Spinal cord (tissue), 10 donors: ENCODE results near the gene MRPL12. TPM values are rescaled to one million over a fixed set of nuclear protein-coding genes. Genes with fewer than 3 reads are reported as not detected.

ENCODE experiments used
- DNase-seq, 6 donors: peaks; one replicate each; pipeline versions ENCODE4 v3.0.0 to v3.0.0-alpha.2; 2013 to 2015; ENCODE audit warnings: low spot score in 6 of 6, low read depth in 4 of 6
- H3K27ac ChIP-seq: one replicate; pipeline ENCODE4 v1.5.1; 2013; ENCODE audit warnings: low read depth, low read length, control low read depth
- H3K27me3 ChIP-seq: one replicate; pipeline ENCODE4 v1.6.1; 2013; ENCODE audit warnings: low read length; ENCODE audit not compliant: control insufficient read depth, insufficient read depth
- H3K36me3 ChIP-seq: one replicate; pipeline ENCODE4 v1.6.1; 2013; ENCODE audit warnings: low read length; ENCODE audit not compliant: control insufficient read depth, insufficient read depth
- H3K4me1 ChIP-seq: one replicate; pipeline ENCODE4 v1.6.1; 2013; ENCODE audit warnings: low read length; ENCODE audit not compliant: control insufficient read depth, insufficient read depth
- H3K4me3 ChIP-seq: one replicate; pipeline ENCODE4 v1.5.1; 2013; ENCODE audit warnings: low read depth, low read length, control low read depth
- H3K9me3 ChIP-seq: one replicate; pipeline ENCODE4 v1.6.1; 2013; ENCODE audit warnings: low read length; ENCODE audit not compliant: control insufficient read depth, insufficient read depth
- WGBS: methylation state at CpG from one replicate; pipeline ENCODE4 v1.1.5; 2013; ENCODE audit warnings: missing lambda C conversion rate; ENCODE audit not compliant: insufficient coverage; 5-methylcytosine and 5-hydroxymethylcytosine counted together
- polyA plus RNA-seq, 2 donors: library from polyadenylated mRNA; unstranded; fragments of 120-200 nt; gene quantifications; one replicate each; pipeline ENCODE4 v1.2.1, GENCODE V29; 2013; ENCODE audit not compliant: insufficient read length in 2 of 2
- total RNA-seq, 2 donors: library from RNA; depleted of rRNA in 1 of 2; stranded (reverse); fragments of 120-200 nt in 1 of 2; fragments of >200 nt in 1 of 2; gene quantifications; one replicate each; pipeline versions ENCODE4 v1.2.3 to v1.2.4, GENCODE V29; 2013 to 2014
- donor health status: healthy.

The MRPL12 gene
- total and polyA plus RNA-seq, 4 donors, result 9.2 to 76.0 (median 42.6) TPM

DNA sequence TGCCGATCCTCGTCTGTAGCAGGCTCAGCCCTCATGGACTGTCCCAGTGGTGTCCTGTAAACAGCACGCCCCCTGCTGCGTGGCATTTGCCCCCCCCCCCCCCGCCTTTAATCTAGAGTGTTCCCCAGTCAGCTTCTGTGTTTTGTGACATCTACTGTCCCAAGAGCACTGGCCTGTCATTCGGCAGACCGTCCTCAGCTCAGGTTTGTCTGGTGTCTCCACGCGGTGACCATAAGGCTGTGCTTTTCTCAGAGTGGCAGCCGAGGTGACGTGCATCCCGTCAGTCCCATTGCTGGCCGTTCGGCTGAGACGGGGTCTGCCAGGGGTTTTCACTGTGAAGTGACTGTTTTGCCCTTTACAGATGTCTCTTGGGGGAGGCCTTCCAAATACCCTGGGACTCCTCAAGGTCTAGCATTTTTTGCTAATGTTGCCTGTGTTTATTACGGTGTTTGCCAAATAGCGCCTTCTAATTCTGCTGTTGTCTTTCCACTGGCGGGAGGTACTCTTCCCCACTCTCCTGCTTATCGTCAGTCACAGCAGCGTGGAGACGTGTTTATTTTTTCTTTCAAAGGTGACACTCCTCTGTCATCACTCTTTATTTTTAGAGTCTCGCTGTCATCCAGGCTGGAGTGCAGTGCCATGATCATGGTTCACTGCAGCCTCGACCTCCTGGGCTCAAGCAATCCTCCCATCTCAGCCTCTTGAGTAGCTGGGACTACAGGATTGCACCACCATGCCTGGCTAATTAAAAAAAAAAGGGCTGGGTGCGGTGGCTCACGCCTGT is 5.7 kb upstream of the MRPL12 start:
- H3K4me3 ChIP-seq, result no peak overlapping the region
- peaks cover 19% of the 10 kb centered on the region for H3K4me1 ChIP-seq
- peaks cover 92% of the 10 kb centered on the region for H3K36me3 ChIP-seq
- WGBS, result 85% methylated on average over 22 of the region's 25 CpGs
- no peaks in the 10 kb centered on the region for H3K9me3 ChIP-seq
- H3K27ac ChIP-seq, result no peak overlapping the region
- H3K27me3 ChIP-seq, result no peaks in the 10 kb centered on the region
- DNase-seq, result no peak

DNA sequence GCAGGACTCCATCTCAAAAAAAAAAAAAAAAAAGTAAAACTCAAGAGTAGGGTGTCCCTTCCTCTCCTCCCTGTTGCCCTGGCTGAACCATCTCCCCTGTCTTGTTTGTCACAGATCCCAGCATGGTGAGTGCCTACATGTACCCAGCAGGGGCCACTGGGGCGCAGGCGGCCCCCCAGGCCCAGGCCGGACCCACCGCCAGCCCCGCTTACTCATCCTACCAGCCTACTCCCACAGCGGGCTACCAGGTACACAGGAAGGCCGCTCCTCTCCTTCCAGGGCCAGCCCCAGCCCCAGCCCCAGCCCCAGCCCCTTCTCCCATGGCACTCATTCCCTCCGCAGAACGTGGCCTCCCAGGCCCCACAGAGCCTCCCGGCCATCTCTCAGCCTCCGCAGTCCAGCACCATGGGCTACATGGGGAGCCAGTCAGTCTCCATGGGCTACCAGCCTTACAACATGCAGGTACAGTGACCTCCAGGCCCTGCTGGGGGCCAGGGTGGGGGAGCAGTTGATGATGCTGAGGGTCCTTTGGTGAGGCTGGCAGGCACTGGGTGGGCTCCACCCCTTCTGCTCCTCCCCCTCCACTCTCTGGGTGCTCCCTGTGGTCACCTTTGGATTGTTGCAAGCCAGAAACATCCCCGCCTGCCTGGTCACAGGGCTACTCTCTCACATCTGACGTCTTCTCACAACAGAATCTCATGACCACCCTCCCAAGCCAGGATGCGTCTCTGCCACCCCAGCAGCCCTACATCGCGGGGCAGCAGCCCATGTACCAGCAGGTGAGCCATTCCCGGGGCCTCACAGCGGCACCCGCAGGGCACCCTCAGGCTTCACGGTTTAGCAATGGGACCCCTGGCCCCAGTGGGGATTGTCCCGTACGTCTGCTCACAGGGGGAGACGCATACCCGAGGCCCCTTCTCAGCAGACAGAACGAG is 2.5 kb upstream of the MRPL12 start:
- peaks cover 34% of the 10 kb centered on the region for H3K4me1 ChIP-seq
- no peak overlapping the region for H3K4me3 ChIP-seq
- no peak overlapping the region for H3K27ac ChIP-seq
- peaks cover 80% of the 10 kb centered on the region for H3K36me3 ChIP-seq
- no peaks in the 10 kb centered on the region for H3K27me3 ChIP-seq
- DNase-seq, result no peak
- no peaks in the 10 kb centered on the region for H3K9me3 ChIP-seq
- WGBS, result 91% methylated on average over 24 of the region's 25 CpGs

GRCh38 chr17:81701288-81702071 is 1.7 kb upstream of the MRPL12 start:
- Histone ChIP-seq H3K4me1 (peaks cover 34% of the 10 kb centered on the region), H3K27me3 (no peaks in the 10 kb centered on the region), H3K36me3 (peaks cover 80% of the 10 kb centered on the region), H3K27ac (no peak overlapping the region), H3K9me3 (no peaks in the 10 kb centered on the region), H3K4me3 (no peak overlapping the region)
- 76% methylated on average over 14 of the region's 23 CpGs for WGBS
- DNase-seq, result no peak

GRCh38 chr17:81703747-81704654 is 834 bp downstream of the MRPL12 start:
- Histone ChIP-seq H3K27ac (no peak overlapping the region), H3K36me3 (peaks cover 85% of the 10 kb centered on the region), H3K27me3 (no peaks in the 10 kb centered on the region), H3K4me1 (peaks cover 34% of the 10 kb centered on the region), H3K9me3 (no peaks in the 10 kb centered on the region), H3K4me3 (peak overlapping the region; percentile 80)
- DNase-seq, result no peak
- WGBS, result 32% methylated on average over 25 of the region's 27 CpGs

DNA sequence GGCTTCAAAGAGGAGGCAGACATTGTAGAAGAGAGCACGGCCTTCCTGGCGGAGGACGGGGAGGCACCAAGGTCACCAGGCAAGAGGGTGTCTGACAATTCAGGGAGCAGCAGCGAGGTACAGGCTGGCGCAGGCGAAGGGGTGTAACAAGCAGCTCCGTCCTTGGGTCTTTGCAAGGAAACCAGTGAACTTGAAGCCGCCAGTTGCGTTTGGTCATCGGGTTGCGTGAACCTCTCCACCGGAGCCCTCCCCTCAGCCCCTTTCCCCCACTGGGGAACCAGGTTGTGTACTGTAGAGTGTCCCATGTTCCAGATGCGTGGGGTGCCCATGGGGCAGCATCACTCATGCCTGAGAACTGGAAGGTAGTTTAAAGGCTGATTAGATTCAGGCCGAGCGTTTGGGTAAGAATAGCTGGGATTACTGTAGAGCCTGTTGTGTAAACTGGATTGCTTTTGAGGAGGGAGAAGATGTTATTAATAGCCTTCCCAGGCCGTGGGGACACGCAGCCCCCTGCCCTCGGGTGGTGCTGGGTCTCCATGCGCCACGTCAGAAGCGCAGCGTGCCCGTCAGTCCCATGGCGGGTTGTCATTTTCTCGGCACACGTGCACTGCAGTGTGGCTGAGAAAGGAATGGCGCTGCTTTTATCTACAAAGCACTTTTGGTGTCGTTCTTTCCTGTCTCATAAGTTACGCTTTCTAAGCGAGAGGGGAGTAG is 2.5 kb downstream of the MRPL12 start:
- Histone ChIP-seq H3K9me3 (no peaks in the 10 kb centered on the region), H3K4me3 (no peak overlapping the region), H3K36me3 (peaks cover 71% of the 10 kb centered on the region), H3K27me3 (peaks cover 4% of the 10 kb centered on the region), H3K27ac (no peak overlapping the region), H3K4me1 (peaks cover 39% of the 10 kb centered on the region)
- DNase-seq, result no peak
- 96% methylated on average over 19 of the region's 30 CpGs for WGBS

DNA sequence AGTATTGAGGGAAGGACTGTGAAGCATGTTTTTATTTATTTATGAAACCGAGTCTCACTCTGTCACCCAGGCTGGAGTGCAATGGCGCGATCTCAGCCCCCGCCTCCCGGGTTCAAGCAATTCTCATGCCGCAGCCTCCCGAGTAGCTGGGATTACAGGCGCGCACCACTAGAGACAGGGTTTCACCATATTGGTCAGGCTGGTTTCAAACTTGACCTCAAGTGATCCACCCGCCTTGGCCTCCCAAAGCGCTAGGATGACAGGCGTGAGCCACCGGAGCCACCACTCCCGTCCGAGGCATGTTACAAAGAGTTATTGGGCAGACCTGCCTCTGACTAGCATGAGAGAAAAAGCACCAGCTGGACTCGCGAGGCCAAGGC is 3.1 kb downstream of the MRPL12 start:
- H3K27ac ChIP-seq, result no peak overlapping the region
- peaks cover 65% of the 10 kb centered on the region for H3K36me3 ChIP-seq
- peaks cover 10% of the 10 kb centered on the region for H3K27me3 ChIP-seq
- DNase-seq, result no peak
- no peaks in the 10 kb centered on the region for H3K9me3 ChIP-seq
- H3K4me3 ChIP-seq, result no peak overlapping the region
- peaks cover 39% of the 10 kb centered on the region for H3K4me1 ChIP-seq
- WGBS, result 97% methylated on average over 17 of the region's 17 CpGs

- Histone ChIP-seq H3K27ac (no peak overlapping the region), H3K4me1 (peaks cover 37% of the 10 kb centered on the region), H3K9me3 (no peaks in the 10 kb centered on the region), H3K36me3 (peaks cover 58% of the 10 kb centered on the region), H3K4me3 (no peak overlapping the region), H3K27me3 (peaks cover 11% of the 10 kb centered on the region)
- 92% methylated on average over 53 of the region's 54 CpGs for WGBS
- DNase-seq, result no peak
Measured at GRCh38 chr17:81706757-81707624, 3.8 kb downstream of the MRPL12 start.
